A172 (cell line): Measurements from ENCODE around the gene CFAP221. TPM values are rescaled to one million over a fixed set of nuclear protein-coding genes. Genes with fewer than 3 reads are reported as not detected.

Experiments
- DNase-seq: peaks from one replicate; pipeline ENCODE4 v3.0.0-alpha.2; 2015; ENCODE audit warnings: low spot score
- total RNA-seq: library from RNA; depleted of rRNA; stranded (reverse); fragments of >200 nt; shearing (Covaris generic); gene quantifications from 2 replicates; pipeline ENCODE4 v1.2.3, GENCODE V29; 2014; rRNA removed

The CFAP221 gene
- total RNA-seq, 1 experiment from 2014 or later, result 0.22 TPM

- no peak for DNase-seq
These were observed 154.9 kb downstream of the CFAP221 start for GRCh38 chr2:119699016-119699606.

GRCh38 chr2:119700866-119701265 lies 156.6 kb downstream of the CFAP221 start:
- no peak for DNase-seq

GRCh38 chr2:119701352-119701751 lies 157.1 kb downstream of the CFAP221 start:
- DNase-seq, result no peak

GRCh38 chr2:119702203-119702917 lies 158.1 kb downstream of the CFAP221 start:
- DNase-seq, result no peak

GRCh38 chr2:119702918-119703401 lies 158.7 kb downstream of the CFAP221 start:
- peak; percentile 73 for DNase-seq

GRCh38 chr2:119703526-119703925 lies 159.3 kb downstream of the CFAP221 start:
- DNase-seq, result no peak

GRCh38 chr2:119704670-119705120 lies 160.4 kb downstream of the CFAP221 start:
- peak; percentile 17 for DNase-seq

- no peak for DNase-seq
These were observed 162.0 kb downstream of the CFAP221 start for GRCh38 chr2:119706221-119706620.

Other genes with a start within 250 kb of the CFAP221 start
- gene C2orf76, start 177.6 kb upstream of the CFAP221 start, total RNA-seq, result 25.6 and 34.5 TPM in 2 replicates
- 226 and 257 TPM in 2 replicates for gene DBI, start 177.5 kb upstream of the CFAP221 start, total RNA-seq
- 0.12 and 1.3 TPM in 2 replicates for gene TMEM37, start 112.6 kb upstream of the CFAP221 start, total RNA-seq
- not detected in 2 replicates for gene SCTR, start 20.0 kb upstream of the CFAP221 start, total RNA-seq
- gene TMEM177, start 134.8 kb downstream of the CFAP221 start, total RNA-seq, result 23.8 and 31.8 TPM in 2 replicates
- 33.0 and 36.2 TPM in 2 replicates for gene PTPN4, start 215.5 kb downstream of the CFAP221 start, total RNA-seq